Activated naive CD8-positive, alpha-beta T cell treated with anti-CD3 and anti-CD28 coated beads for 36 hours (primary cell): ENCODE measurements around the gene AMDHD1. TPM values are rescaled to one million over a fixed set of nuclear protein-coding genes. Genes with fewer than 3 reads are reported as not detected.

Experiments
- DNase-seq: peaks from one replicate; pipeline ENCODE4 v3.0.0; 2021
- H3K27ac Mint-ChIP-seq: one replicate; pipeline ENCODE4 v1.8.0; 2022; ENCODE audit warnings: mild to moderate bottlenecking, moderate library complexity, mixed read lengths
- H3K27me3 Mint-ChIP-seq: one replicate; pipeline ENCODE4 v1.8.0; 2022; ENCODE audit warnings: mild to moderate bottlenecking, mixed read lengths
- H3K36me3 Mint-ChIP-seq: one replicate; pipeline ENCODE4 v1.8.0; 2021; ENCODE audit warnings: mild to moderate bottlenecking, mixed read lengths
- H3K4me1 Mint-ChIP-seq: one replicate; pipeline ENCODE4 v1.8.0; 2021; ENCODE audit warnings: mixed read lengths
- H3K4me3 Mint-ChIP-seq: one replicate; pipeline ENCODE4 v1.8.0; 2022; ENCODE audit warnings: mild to moderate bottlenecking, moderate library complexity, mixed read lengths
- H3K9me3 Mint-ChIP-seq: one replicate; pipeline ENCODE4 v1.8.0; 2022; ENCODE audit warnings: mixed read lengths
- total RNA-seq, 2 experiments: library from RNA; stranded (reverse); gene quantifications; one replicate each; pipeline ENCODE4 v1.2.3, GENCODE V29; 2021

The AMDHD1 gene
- total RNA-seq, 2 experiments from 2014 or later: 1.4 to 1.5 TPM

DNA sequence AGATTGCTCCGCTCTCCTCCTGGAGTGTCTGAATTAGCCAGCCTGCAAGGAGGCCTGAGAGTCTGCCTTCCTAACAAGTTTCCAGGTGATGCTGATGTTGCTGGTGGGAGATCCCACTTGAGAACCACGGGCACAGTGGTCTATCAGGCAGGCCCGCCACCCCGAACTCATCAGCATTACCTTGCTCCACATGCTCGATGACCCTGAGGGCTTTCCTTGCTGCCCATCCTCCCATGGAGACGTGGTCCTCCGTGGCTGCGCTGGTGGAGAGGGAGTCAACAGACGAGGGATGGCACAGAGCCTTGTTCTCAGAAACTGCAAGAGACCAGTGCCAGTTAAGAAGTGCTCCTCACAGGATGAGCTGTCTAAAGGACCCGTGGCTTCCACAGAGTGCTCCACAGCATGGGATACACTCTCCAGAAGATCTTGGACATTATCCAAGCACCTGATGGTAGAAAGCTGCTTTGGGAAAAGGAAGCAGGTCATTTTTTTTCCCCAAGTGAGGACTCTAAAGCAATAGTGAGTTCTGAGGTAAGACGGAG lies 34.7 kb downstream of the AMDHD1 start:
- H3K9me3 Mint-ChIP-seq: no peaks in the 10 kb centered on the region
- DNase-seq: no peak
- H3K4me3 Mint-ChIP-seq: no peak overlapping the region
- no peak overlapping the region for H3K27ac Mint-ChIP-seq
- H3K4me1 Mint-ChIP-seq: no peaks in the 10 kb centered on the region
- H3K36me3 Mint-ChIP-seq: no peaks in the 10 kb centered on the region
- H3K27me3 Mint-ChIP-seq: no peaks in the 10 kb centered on the region

- no peaks in the 10 kb centered on the region for H3K4me1 Mint-ChIP-seq
Measured at GRCh38 chr12:95978351-95978750, 35.2 kb downstream of the AMDHD1 start.

DNA sequence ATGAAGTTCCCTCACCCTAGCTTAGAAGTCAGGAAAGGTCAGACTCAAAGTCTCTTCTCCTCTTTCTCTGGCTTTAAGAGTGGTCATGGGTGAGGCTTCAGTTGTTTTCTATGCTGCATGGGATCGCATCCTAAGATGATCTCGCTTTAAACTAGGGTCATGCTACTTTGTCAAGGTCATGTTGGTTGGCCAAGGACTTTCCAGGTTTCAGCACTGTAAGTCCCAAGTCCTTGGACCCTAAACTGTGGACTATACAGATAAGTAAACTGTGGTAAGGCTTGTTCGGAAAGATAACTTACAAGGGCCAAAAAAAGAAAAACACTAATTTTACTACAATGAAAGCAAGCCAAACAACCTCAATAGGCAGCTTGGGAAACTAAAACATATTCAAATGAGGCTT lies 35.6 kb downstream of the AMDHD1 start:
- H3K36me3 Mint-ChIP-seq: no peaks in the 10 kb centered on the region
- no peaks in the 10 kb centered on the region for H3K9me3 Mint-ChIP-seq
- no peak for DNase-seq
- no peak overlapping the region for H3K27ac Mint-ChIP-seq
- H3K27me3 Mint-ChIP-seq: no peaks in the 10 kb centered on the region
- no peaks in the 10 kb centered on the region for H3K4me1 Mint-ChIP-seq
- H3K4me3 Mint-ChIP-seq: no peak overlapping the region

More at GRCh38 chr12:95978351-95978750, 35.2 kb downstream of the AMDHD1 start:
- Mint-ChIP-seq H3K27ac (no peak overlapping the region), H3K36me3 (no peaks in the 10 kb centered on the region), H3K9me3 (no peaks in the 10 kb centered on the region), H3K27me3 (no peaks in the 10 kb centered on the region), H3K4me3 (no peak overlapping the region)
- no peak for DNase-seq

DNA sequence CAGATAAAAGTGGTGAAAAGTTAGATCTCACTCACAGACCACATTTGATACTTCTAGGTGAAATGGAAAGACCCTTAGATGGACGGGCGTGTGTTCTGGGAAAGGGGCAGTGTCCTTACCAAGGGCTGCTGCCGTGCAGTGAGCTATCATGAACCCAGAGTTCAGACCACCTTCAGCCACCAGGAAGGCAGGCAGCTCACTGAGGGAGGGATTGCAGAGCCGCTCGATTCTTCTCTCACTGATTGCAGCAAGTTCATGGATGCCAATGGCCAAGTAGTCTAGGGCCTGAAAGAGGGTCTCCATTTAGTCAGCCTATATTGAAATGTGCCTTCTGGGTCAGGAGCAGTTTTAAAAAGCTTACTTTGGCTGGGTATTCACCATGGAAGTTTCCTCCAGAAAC lies 37.3 kb downstream of the AMDHD1 start:
- DNase-seq: no peak
- H3K4me3 Mint-ChIP-seq: no peak overlapping the region
- no peak overlapping the region for H3K27ac Mint-ChIP-seq
- no peaks in the 10 kb centered on the region for H3K4me1 Mint-ChIP-seq
- H3K27me3 Mint-ChIP-seq: no peaks in the 10 kb centered on the region
- no peaks in the 10 kb centered on the region for H3K36me3 Mint-ChIP-seq
- H3K9me3 Mint-ChIP-seq: no peaks in the 10 kb centered on the region

DNA sequence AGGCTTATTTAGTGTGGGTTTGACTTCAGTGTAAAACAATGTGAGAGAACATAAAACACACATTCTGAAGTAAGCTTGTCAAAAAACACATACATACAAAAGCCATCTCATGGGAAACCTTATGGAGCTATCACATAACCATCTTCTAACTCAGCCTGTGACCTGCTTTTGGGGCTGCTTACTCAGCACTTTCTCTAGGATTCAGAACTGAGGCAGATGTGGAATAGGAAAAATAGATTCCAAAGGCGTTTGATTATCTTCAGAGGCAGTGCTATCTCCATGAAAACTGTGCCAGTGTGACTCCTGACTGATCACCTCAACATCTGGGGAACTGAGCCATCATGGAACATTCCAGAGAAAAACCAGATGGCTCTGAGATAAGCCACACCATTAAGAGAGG lies 39.5 kb downstream of the AMDHD1 start:
- no peaks in the 10 kb centered on the region for H3K9me3 Mint-ChIP-seq

GRCh38 chr12:95984682-95985081 lies 41.6 kb downstream of the AMDHD1 start:
- Mint-ChIP-seq H3K4me3 (no peak overlapping the region), H3K4me1 (no peaks in the 10 kb centered on the region), H3K27me3 (no peaks in the 10 kb centered on the region), H3K27ac (no peak overlapping the region), H3K36me3 (no peaks in the 10 kb centered on the region), H3K9me3 (no peaks in the 10 kb centered on the region)
- DNase-seq: no peak

More for the DNA sequence above, 39.5 kb downstream of the AMDHD1 start:
- DNase-seq: no peak
- no peaks in the 10 kb centered on the region for H3K36me3 Mint-ChIP-seq
- no peak overlapping the region for H3K4me3 Mint-ChIP-seq
- H3K4me1 Mint-ChIP-seq: no peaks in the 10 kb centered on the region
- no peak overlapping the region for H3K27ac Mint-ChIP-seq
- no peaks in the 10 kb centered on the region for H3K27me3 Mint-ChIP-seq

DNA sequence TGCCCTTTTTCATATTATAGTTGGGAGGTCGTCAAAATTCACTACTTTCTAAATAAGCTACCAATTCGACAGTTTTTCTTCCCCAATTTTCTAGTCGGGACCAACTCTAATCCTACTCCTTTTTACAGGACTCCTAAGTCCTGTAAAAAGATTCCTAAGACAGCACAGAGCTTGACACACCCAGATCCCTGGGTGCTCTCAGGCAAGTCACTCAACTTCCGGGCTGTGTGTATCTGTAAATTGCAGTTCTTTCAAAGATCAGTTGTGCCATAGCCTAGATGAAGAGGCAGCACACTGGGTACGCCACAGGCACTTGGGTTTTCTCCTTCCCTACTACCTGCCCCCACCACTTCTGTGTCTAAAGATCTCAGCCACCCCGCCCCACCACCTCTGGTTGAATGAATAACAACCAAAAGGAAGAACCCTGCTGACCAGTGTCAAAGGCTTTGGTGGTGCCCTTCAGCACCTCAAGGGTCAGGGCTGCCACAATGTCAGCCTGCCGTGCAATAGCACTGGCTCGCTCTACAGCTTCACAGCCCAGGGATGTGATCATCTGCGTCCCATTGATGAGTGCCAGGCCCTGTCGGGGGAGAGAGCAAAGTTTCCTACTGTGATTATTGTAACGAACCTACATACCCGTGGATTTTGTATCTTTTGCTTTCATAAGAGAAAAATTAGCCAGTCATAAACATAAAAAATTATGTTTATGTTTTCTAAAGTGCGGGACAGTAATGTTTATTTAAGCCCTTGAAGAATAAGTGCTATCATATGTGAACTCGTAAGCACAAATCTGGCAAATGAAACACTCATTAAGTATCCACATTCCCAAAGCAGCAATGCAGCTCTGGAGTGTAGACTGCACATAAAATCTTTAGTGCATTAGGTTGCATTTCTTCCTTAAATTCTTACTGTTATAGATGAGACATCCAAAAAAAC lies 43.8 kb downstream of the AMDHD1 start:
- Mint-ChIP-seq H3K36me3 (no peaks in the 10 kb centered on the region), H3K4me3 (no peak overlapping the region), H3K9me3 (no peaks in the 10 kb centered on the region), H3K4me1 (no peaks in the 10 kb centered on the region), H3K27ac (no peak overlapping the region), H3K27me3 (no peaks in the 10 kb centered on the region)
- DNase-seq: no peak

- no peaks in the 10 kb centered on the region for H3K4me1 Mint-ChIP-seq
- H3K36me3 Mint-ChIP-seq: no peaks in the 10 kb centered on the region
- H3K27me3 Mint-ChIP-seq: no peaks in the 10 kb centered on the region
- DNase-seq: no peak
- H3K9me3 Mint-ChIP-seq: no peaks in the 10 kb centered on the region
- no peak overlapping the region for H3K27ac Mint-ChIP-seq
- H3K4me3 Mint-ChIP-seq: no peak overlapping the region
Measured at GRCh38 chr12:95988506-95989275, 45.6 kb downstream of the AMDHD1 start.

DNA sequence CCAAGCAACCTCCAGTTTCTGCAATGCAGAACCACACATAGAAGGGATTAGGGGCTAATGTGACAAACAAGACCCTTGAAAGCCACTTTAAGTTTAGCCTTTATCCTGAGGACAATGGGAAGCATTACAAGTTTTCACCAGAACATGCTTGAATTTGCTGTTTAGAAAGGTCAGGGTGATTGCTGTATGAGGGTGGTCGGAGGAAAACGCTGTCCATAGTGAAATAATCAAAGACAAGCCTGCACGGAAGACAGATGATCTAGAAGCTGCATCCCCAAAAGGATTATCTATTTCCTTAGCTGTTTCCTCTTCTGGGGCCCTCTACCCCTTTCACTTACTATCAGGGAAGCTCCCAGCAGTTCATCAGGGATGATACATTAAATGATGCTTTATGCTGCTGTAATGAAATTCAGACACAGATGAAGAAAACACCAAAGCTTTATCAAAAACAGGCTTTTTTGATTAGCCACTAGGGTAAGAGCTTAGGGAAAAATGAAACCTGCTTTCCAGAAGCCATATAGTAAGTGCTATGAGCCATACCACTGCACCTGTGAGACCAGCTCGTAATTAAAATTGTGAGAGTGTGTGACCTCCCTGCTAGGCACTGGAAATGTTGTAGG lies 46.5 kb downstream of the AMDHD1 start:
- no peak for DNase-seq
- no peaks in the 10 kb centered on the region for H3K27me3 Mint-ChIP-seq
- no peaks in the 10 kb centered on the region for H3K4me1 Mint-ChIP-seq
- no peaks in the 10 kb centered on the region for H3K36me3 Mint-ChIP-seq
- no peaks in the 10 kb centered on the region for H3K9me3 Mint-ChIP-seq
- H3K27ac Mint-ChIP-seq: no peak overlapping the region
- no peak overlapping the region for H3K4me3 Mint-ChIP-seq

GRCh38 chr12:95990136-95990535 lies 47.0 kb downstream of the AMDHD1 start:
- H3K27me3 Mint-ChIP-seq: no peaks in the 10 kb centered on the region
- H3K4me3 Mint-ChIP-seq: no peak overlapping the region
- H3K9me3 Mint-ChIP-seq: no peaks in the 10 kb centered on the region
- DNase-seq: no peak
- no peaks in the 10 kb centered on the region for H3K4me1 Mint-ChIP-seq
- no peak overlapping the region for H3K27ac Mint-ChIP-seq
- H3K36me3 Mint-ChIP-seq: no peaks in the 10 kb centered on the region

GRCh38 chr12:95993907-95994306 lies 50.8 kb downstream of the AMDHD1 start:
- Mint-ChIP-seq H3K4me3 (no peak overlapping the region), H3K4me1 (peaks cover 6% of the 10 kb centered on the region), H3K27me3 (no peaks in the 10 kb centered on the region), H3K9me3 (no peaks in the 10 kb centered on the region), H3K36me3 (no peaks in the 10 kb centered on the region), H3K27ac (no peak overlapping the region)
- DNase-seq: no peak

DNA sequence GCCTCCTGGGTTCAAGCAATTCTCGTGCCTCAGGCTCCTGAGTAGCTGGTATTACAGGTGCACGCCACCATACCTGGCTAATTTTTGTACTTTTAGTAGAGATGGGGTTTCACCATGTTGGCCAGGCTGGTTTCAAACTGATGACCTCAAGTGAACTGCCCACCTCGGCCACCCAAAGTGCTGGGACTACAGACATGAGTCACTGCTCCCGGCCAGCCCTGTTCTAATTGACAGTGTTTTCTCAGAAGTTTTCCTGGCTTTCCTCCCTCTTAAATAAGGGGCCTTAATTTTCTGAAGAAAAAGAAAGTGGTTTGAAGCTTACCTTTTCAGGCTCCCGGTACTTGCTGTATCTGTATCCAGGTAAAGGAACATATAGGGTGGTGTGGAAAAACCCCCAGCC lies 51.3 kb downstream of the AMDHD1 start:
- H3K27me3 Mint-ChIP-seq: no peaks in the 10 kb centered on the region
- H3K4me3 Mint-ChIP-seq: no peak overlapping the region
- H3K9me3 Mint-ChIP-seq: no peaks in the 10 kb centered on the region
- no peak for DNase-seq
- H3K4me1 Mint-ChIP-seq: peaks cover 7% of the 10 kb centered on the region
- no peak overlapping the region for H3K27ac Mint-ChIP-seq
- no peaks in the 10 kb centered on the region for H3K36me3 Mint-ChIP-seq

DNA sequence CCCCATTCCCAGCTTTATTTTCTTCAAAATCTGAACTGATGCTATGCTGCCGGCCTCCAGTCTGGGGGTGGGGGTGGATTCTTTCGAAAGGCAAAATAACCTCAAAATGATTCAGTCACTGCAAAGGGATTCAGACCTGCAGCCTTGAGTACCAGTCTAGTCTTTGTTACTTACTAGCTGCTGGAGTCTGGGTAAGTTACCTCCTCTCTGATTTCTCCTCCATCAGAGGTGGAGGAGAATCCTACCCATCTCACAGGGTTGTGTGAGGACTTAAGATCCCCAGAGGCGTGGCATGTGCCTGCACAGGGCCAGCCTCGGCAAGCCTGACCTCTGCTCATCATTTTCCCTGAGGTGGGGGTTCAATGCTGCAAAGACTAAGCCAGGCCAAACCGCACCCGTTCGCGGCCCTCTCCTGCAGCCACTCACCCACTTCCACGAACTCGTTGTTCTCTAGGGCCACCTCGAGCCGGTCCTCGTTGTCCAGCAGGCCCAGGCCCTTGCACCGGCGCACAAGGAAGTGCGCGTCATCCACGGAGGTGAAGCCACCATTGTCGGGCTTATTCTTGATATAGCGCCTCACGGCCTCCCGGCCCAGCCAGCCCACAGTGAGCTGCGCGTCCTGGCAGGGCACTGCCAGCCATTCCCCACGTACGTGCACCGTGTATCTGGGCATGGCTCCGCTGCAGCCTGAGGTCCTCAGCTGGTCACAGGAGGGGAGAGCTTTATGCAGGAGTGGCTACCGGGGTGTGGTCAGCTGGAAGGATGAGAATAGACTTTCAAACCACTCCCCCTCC lies 52.3 kb downstream of the AMDHD1 start:
- Mint-ChIP-seq H3K27ac (no peak overlapping the region), H3K4me1 (peaks cover 7% of the 10 kb centered on the region), H3K36me3 (peaks cover 2% of the 10 kb centered on the region), H3K27me3 (no peaks in the 10 kb centered on the region), H3K4me3 (no peak overlapping the region), H3K9me3 (no peaks in the 10 kb centered on the region)
- no peak for DNase-seq

DNA sequence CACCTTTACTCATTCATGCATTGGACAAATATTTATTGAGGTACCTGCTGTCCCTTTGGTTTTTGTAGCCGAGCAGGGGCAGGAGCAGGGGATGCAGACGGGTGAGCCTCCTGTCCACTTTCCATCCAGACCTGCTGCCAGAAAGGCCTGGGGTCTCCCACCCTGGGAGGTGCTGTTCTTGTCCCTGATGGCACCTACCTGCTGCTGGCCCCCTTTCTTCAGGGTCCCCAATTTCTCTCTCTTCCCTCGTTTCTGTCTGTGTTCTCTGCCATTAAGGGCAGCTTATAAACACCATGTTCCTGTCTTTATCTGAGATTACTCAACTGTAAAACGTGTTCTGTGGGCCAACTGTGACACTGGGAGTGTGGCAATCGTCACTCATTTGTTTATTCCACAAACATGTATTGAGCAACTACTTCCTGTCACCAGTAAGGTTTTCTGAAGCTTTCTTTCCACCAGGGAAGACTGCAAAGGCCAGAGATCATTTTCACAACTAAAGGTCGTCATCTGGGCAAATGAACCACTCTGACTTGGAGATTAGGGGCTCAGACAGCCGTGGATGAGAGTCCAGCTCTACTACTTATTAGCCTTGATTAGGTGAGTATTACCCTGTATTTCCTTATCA lies 53.0 kb downstream of the AMDHD1 start, which contains the start of gene HAL:
TSS of gene HAL (minus strand) at position 311 of the 625 bp plus-strand sequence. CDS start 434 bp downstream, outside the sequence.
- Mint-ChIP-seq H3K27me3 (no peaks in the 10 kb centered on the region), H3K4me1 (peaks cover 7% of the 10 kb centered on the region), H3K36me3 (peaks cover 2% of the 10 kb centered on the region), H3K9me3 (no peaks in the 10 kb centered on the region), H3K27ac (no peak within 1 kb of the TSS), H3K4me3 (no peak within 1 kb of the TSS)
- DNase-seq: no peak
